MM.1S (cell line): Measurements from ENCODE around the gene CACNA1C.

Experiments
- EZH2 ChIP-seq: fragments of 300-600 bp; sonication (generic); optimal IDR thresholded peaks from 2 replicates; pipeline ENCODE3; 2017; ENCODE audit warnings: low read depth, mild to moderate bottlenecking, antibody characterized with exemption, low read length, mixed read lengths
- TF ChIP-seq, protein P1 (sequence below): fragments of 300-600 bp; sonication (generic); IDR thresholded peaks from 2 replicates; pipeline ENCODE4 v1.5.1; 2016; ENCODE audit warnings: antibody characterized with exemption, low read length, mixed read lengths

- no peak for TF ChIP-seq EZH2
- TF ChIP-seq, protein P1, sequence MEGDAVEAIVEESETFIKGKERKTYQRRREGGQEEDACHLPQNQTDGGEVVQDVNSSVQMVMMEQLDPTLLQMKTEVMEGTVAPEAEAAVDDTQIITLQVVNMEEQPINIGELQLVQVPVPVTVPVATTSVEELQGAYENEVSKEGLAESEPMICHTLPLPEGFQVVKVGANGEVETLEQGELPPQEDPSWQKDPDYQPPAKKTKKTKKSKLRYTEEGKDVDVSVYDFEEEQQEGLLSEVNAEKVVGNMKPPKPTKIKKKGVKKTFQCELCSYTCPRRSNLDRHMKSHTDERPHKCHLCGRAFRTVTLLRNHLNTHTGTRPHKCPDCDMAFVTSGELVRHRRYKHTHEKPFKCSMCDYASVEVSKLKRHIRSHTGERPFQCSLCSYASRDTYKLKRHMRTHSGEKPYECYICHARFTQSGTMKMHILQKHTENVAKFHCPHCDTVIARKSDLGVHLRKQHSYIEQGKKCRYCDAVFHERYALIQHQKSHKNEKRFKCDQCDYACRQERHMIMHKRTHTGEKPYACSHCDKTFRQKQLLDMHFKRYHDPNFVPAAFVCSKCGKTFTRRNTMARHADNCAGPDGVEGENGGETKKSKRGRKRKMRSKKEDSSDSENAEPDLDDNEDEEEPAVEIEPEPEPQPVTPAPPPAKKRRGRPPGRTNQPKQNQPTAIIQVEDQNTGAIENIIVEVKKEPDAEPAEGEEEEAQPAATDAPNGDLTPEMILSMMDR = no peak
Measured at GRCh38 chr12:2634471-2634870, 581.7 kb downstream of the CACNA1C start.
